Measurements from ENCODE around the gene HIPK3.
"Not testable (repeated sequence)": the region's sequence is repeated elsewhere in the genome, so short reads cannot be mapped to it uniquely, and the experiment has no call there.

HIPK3 gene

DNA sequence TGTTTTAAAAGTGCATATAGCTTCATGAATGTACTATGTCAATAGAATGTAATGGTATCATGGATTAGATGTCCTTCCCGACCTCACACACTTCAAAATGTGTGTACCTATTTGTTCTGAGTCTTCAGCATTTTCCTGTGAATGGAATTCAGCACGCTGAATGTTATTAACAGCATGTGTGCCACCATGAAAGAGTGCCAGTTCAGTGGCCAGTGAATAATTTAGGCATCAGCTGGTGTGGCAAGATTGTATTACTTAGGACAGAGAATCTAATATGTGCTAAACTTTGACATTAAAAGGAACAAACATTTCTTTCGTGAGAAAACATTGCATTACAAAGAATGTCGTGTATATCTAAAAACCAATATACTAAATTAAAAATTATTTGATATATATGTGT is 46.4 kb downstream of the HIPK3 start:
- no peak for DNase-seq (ENCODE audit: low read depth in 2 of 2)

- DNase-seq (ENCODE audit: low read depth in 2 of 2), result not testable (repeated sequence)
Observed at GRCh38 chr11:33306821-33307220, 49.6 kb downstream of the HIPK3 start.

DNA sequence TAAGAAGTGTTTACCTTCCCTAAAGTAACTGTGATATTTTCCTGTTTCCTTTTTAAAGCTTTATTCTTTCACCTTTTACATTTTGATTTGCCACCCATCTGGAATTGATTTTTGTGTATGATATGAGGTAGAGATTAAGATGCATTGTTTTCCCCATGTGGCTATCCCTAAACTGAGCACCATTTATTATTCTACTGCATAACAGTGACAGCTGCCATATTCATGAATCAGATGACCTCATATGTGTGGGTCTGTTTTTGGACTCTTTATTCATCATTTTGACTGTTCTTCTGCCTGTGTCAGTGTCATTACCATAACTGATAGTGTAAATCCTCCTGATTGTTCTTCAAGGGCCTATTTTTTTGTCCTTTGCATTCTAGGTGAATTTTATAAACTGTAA is 50.8 kb downstream of the HIPK3 start:
- DNase-seq (ENCODE audit: low read depth in 2 of 2), result no peak

DNA sequence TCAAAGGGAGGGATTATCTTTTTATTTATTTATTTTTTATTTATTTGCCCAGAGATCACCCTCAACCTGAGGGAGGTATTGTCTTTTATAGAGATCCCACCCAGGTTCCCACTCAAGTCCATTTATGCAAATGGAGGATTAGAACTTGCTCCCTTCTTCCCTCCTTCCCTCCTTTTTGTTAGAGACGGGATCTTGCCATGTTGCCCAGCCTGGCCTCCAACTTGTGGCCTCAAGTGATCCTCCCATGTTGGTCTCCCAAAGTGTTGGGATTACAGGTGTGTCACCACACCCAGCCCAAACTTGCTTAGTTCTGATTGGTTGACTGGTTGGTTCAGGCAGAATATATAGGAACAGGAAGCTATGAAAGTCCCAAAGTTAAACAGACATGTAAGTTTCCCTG is 51.9 kb downstream of the HIPK3 start:
- DNase-seq (ENCODE audit: low read depth in 2 of 2), result no peak

- DNase-seq (ENCODE audit: low read depth in 2 of 2), result no peak
Observed at GRCh38 chr11:33310720-33311500, 53.7 kb downstream of the HIPK3 start.

DNA sequence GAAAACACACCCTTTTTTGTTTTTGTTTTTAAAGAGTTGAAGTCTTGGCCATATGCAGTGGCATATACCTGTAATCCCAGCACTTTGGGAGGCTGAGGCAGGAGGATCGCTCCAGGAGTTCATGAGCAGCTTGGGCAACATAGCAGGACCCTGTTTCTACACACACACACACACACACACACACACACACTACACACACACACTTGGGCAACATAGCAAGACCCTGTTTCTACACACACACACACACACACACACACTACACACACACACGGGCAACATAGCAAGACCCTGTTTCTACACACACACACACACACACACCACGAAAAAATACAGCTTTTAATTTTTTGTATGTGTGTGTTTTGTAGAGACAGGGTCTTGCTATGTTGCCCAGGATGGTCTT is 54.5 kb downstream of the HIPK3 start:
- DNase-seq (ENCODE audit: low read depth in 2 of 2), result no peak

DNA sequence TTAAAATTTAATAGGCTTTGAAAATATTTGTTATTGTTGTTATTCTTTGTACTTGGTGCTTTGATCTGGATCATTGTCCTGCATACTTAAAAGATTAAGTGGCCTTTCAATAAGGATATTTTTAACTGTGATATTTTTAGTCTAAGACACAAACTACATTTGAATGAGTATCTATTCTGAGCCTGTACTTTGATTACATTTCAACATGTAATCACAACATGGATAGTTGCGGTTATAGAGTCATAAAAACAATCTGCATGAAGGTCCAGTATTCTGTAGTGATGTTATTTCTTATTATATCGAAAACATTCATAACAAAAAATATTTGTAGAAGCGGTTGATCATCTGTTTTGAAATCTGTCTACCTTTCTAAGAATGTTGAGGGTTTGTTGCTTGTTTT is 58.6 kb downstream of the HIPK3 start:
- no peak for DNase-seq (ENCODE audit: low read depth in 2 of 2)

GRCh38 chr11:33317662-33318061 is 60.5 kb downstream of the HIPK3 start:
- DNase-seq (ENCODE audit: low read depth in 2 of 2), result no peak

GRCh38 chr11:33320016-33320813 is 63.0 kb downstream of the HIPK3 start:
- no peak for DNase-seq (ENCODE audit: low read depth in 2 of 2)

DNA sequence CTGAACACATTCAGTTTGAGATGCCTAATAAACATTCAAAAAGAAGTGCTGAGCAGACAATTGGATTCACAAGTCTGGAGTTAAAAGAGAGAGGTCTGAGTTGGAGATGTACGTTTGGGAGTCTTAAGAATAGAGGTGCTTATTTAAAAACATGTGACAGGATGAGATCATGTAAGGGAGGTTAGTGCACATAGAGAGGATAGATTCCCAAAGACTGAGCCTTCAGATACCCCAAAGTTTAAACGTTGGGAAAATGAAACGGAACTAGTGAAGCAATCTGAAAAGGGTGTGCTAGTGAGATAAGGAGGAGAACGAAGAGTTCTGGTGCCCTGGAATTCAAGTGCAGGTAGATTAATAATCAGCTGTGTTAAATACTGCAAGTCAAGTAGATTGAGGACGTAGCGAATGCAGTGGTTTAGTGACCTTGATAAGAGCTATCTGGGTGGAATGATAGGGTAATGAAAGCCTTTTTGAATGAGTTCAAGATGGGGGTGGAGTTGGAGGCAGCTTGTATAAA is 63.7 kb downstream of the HIPK3 start:
- no peak for DNase-seq (ENCODE audit: low read depth in 2 of 2)

DNA sequence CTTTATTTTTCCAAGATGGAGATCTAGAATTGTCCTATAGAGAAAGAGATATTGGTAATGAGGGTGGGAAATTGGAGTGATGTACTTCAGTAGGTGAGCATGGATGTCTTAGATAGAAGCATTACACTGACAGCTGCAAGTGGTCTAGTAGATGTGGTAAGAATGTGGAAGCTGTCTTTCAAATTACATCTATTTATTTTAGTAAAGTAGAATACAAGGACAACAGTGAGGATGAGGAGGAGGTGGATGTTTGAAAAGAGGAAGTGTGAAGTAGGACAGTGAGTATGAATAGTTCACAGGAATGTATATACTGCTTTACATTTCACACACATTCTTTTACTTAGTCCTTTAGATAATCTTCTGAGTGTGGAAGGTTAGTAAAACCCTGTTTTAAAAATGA is 64.2 kb downstream of the HIPK3 start:
- no peak for DNase-seq (ENCODE audit: low read depth in 2 of 2)

DNA sequence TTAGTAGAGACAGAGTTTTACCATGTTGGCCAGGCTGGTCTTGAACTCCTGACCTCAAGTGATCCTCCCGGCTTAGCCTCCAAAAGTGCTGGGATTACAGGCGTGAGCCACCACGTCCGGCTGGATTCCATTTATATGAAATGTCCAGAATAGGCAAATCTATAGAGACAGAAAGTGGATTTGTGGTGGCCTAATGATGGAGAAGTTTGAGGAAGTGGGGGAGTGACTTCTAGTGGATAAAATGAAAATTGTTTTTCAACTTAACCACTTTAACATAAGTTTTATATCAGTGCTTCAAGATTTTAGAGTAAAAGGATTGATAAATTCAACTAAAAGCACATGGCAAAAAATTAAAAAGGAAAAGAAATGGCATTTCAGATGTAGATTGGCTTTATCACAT is 66.2 kb downstream of the HIPK3 start:
- no peak for DNase-seq (ENCODE audit: low read depth in 2 of 2)

DNA sequence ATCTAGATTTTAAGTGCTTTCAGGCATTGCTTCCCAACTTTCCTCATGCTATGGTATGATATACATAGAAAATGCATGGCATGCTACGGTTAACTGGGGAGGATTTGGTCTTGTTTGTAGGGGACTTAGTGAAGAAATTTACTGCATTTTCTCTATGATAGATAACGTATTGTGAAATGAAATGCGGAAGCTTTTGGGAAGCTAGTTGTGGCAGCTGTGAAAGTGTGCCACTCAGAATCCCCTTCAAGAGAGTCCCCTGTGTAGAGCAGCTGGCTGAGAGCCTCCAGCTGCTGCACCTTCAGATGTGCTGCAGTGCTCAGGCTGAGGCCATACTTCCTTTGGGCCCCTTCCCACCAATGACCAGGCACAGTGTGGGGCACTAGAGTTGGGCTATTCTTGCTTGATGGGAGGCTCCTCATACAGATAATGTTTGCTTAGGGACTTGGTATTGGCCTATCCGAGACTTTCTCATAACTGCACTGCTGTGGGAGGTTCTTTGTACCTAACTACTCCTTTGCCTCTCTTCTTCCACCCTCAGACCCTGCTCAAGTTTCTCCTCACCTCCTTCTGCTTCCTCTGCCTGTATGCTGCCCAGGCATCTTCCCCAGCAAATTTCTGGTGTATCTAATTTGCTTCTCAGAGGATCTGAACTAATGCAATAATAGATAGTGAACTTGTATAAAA is 67.3 kb downstream of the HIPK3 start:
- no peak for DNase-seq (ENCODE audit: low read depth in 2 of 2)

- no peak for DNase-seq (ENCODE audit: low read depth in 2 of 2)
Observed at GRCh38 chr11:33325451-33325850, 68.3 kb downstream of the HIPK3 start.

- peak; percentile 7 to 23 for DNase-seq (ENCODE audit: low read depth in 2 of 2)
Observed at GRCh38 chr11:33329705-33330329, 72.6 kb downstream of the HIPK3 start.

- DNase-seq (ENCODE audit: low read depth in 2 of 2), result no peak
Observed at GRCh38 chr11:33333816-33334215, 76.6 kb downstream of the HIPK3 start.

DNA sequence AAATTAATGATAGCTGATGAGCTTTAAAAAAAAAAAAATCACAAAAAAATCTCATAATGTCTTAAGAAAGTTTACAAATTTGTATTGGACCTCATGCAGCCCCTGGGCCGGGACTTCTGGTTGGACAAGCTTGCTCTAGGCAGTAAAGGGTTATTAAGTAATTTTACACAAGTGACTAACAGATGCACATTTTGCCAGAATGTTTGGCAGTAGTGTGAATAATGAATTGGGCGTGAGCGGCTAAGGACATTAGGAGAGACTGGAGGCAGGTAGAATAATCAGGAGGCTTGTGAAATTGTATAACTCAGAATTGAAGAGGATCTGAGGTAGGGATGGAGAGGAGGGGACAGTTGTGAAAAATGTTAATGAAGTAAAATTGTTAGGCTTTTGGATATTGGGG is 77.4 kb downstream of the HIPK3 start:
- no peak for DNase-seq (ENCODE audit: low read depth in 2 of 2)

DNA sequence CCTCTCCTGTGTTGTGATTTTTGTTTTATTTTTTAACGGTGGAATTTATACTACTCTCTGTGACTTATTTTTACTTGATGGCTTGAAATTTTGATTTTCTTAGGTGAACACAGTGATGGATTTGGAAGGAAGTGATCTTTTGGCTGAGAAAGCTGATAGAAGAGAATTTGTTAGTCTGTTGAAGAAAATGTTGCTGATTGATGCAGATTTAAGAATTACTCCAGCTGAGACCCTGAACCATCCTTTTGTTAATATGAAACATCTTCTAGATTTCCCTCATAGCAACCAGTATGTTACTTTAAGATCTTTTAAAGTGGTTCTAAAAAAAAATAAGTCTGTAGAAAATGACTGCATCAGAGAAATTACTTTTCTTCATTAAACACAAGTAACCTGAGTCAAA is 82.1 kb downstream of the HIPK3 start:
- DNase-seq (ENCODE audit: low read depth in 2 of 2), result no peak

DNA sequence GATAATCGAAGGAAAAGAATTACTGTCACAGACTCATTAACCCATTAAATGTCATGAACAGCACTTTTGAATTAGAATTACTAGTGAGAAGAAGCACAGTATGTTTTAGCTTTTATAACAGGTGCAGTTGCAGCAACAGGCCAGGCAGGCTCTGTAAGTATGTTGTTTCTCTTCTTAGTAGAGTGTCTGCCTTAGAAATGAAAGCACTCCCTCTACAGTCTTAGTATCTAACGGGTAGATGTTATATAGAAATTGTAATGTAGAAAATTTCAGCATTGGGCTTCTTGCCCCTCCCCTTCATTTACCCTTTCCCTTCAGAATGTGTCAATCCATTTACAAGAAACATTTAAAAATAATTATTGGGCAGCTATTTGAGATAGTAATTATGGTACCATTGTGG is 87.4 kb downstream of the HIPK3 start:
- DNase-seq (ENCODE audit: low read depth in 2 of 2), result no peak

- no peak for DNase-seq (ENCODE audit: low read depth in 2 of 2)
Observed at GRCh38 chr11:33347490-33348125, 90.4 kb downstream of the HIPK3 start.

DNA sequence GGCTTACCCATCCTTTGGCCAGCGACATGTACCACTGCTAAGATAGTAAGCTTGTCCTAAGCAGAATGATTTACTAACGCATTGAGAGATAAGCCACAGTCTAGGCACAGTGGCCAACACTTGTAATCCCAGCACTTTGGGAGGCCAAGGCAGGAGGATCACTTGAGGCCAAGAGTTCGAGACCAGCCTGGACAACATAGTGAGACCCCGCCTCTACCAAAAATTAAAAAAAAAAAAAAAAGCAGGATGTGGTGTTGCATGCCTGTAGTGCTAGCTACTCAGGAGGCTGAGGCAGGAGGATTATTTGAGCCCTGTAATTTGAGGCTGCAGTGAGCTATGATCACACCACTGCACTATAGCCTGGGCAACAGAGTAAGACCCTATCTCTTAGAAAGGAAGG is 93.1 kb downstream of the HIPK3 start:
- no peak for DNase-seq (ENCODE audit: low read depth in 2 of 2)

Measured in activated CD4-positive, alpha-beta T cell treated with anti-CD3 and anti-CD28 coated beads for 24 hours (primary cell).